CD8-positive, alpha-beta memory T cell (primary cell): ENCODE data around the gene MIF. TPM values are rescaled to one million over a fixed set of nuclear protein-coding genes. Genes with fewer than 3 reads are reported as not detected.
"Not testable (repeated sequence)": the region's sequence is repeated elsewhere in the genome, so short reads cannot be mapped to it uniquely, and the experiment has no call there.

Source experiments
- CTCF ChIA-PET: fragments of 350-600 bp; sonication (Branson Sonifier 250); formaldehyde crosslinking; loops from one replicate; lab custom pipeline; 2021; ENCODE audit warnings: antibody characterized with exemption; lab: Charles Lee
- POLR2A ChIA-PET: fragments of 350-600 bp; sonication (Branson Sonifier 250); formaldehyde crosslinking; loops from one replicate; lab custom pipeline; 2021; ENCODE audit warnings: antibody characterized with exemption; lab: Charles Lee
- DNase-seq, 5 donors: peaks; one replicate each; pipeline versions ENCODE4 v3.0.0 to v3.0.0-alpha.2; 2020 to 2022; ENCODE audit warnings: mixed read lengths in 1 of 5
- H3K27ac ChIP-seq: one replicate; pipeline ENCODE4 v1.7.0; 2013; ENCODE audit warnings: low read depth, mild to moderate bottlenecking, low read length, moderate library complexity
- H3K27me3 ChIP-seq: 2 replicates; pipeline ENCODE4 v1.7.0; 2013; ENCODE audit warnings: low read length, mild to moderate bottlenecking; ENCODE audit not compliant: insufficient read depth, poor library complexity, severe bottlenecking
- H3K36me3 ChIP-seq: 2 replicates; pipeline ENCODE4 v1.7.0; 2013; ENCODE audit warnings: mild to moderate bottlenecking, low read length, moderate library complexity; ENCODE audit not compliant: insufficient read depth
- H3K4me1 ChIP-seq: 2 replicates; pipeline ENCODE4 v1.7.0; 2013; ENCODE audit warnings: mild to moderate bottlenecking, low read length, moderate library complexity; ENCODE audit not compliant: insufficient read depth
- H3K4me3 ChIP-seq: 2 replicates; pipeline ENCODE4 v1.7.0; 2013; ENCODE audit warnings: mild to moderate bottlenecking, low read length
- H3K9me3 ChIP-seq: 2 replicates; pipeline ENCODE4 v1.7.0; 2013; ENCODE audit warnings: mild to moderate bottlenecking, low read length
- H3K27ac Mint-ChIP-seq, 8 donors: one replicate each; pipeline ENCODE4 v1.8.0; 2020 to 2021; ENCODE audit warnings: mixed read lengths in 8 of 8, mild to moderate bottlenecking in 6 of 8, inconsistent platforms in 3 of 8, moderate library complexity in 3 of 8
- H3K27me3 Mint-ChIP-seq, 2 donors: one replicate each; pipeline ENCODE4 v1.8.0; 2020 to 2021; ENCODE audit warnings: mixed read lengths in 2 of 2, mild to moderate bottlenecking in 1 of 2, moderate library complexity in 1 of 2
- H3K36me3 Mint-ChIP-seq, 3 donors: one replicate each; pipeline ENCODE4 v1.8.0; 2020 to 2021; ENCODE audit warnings: mixed read lengths in 3 of 3, inconsistent platforms in 1 of 3, mild to moderate bottlenecking in 1 of 3
- H3K4me1 Mint-ChIP-seq, 3 donors: one replicate each; pipeline ENCODE4 v1.8.0; 2020 to 2021; ENCODE audit warnings: mixed read lengths in 3 of 3, inconsistent platforms in 1 of 3, mild to moderate bottlenecking in 1 of 3
- H3K4me3 Mint-ChIP-seq, 7 donors: one replicate each; pipeline ENCODE4 v1.8.0; 2020 to 2021; ENCODE audit warnings: mixed read lengths in 7 of 7, mild to moderate bottlenecking in 6 of 7, moderate library complexity in 4 of 7, inconsistent platforms in 2 of 7
- H3K9me3 Mint-ChIP-seq, 5 donors: one replicate each; pipeline ENCODE4 v1.8.0; 2020 to 2022; ENCODE audit warnings: mixed read lengths in 5 of 5, mild to moderate bottlenecking in 3 of 5, moderate library complexity in 2 of 5, inconsistent platforms in 1 of 5
- polyA plus RNA-seq: library from polyadenylated mRNA; unstranded; fragments of 300-500 nt; fragmentation: Illumina TruSeq; gene quantifications from one replicate; pipeline ENCODE4 v1.2.3, GENCODE V29; 2021
- total RNA-seq, 2 experiments: library from RNA; stranded (reverse); gene quantifications; one replicate each; pipeline ENCODE4 v1.2.3, GENCODE V29; 2021

The MIF gene
- total and polyA plus RNA-seq, 3 experiments from 2014 or later, result 804 to 1,220 (median 830) TPM

GRCh38 chr22:23860187-23860586 is 34.0 kb upstream of the MIF start:
- H3K27me3 Mint-ChIP-seq, H3K4me3 ChIP-seq, H3K27me3 ChIP-seq, H3K36me3 ChIP-seq, H3K27ac Mint-ChIP-seq, DNase-seq, H3K9me3 Mint-ChIP-seq, H3K9me3 ChIP-seq, POLR2A ChIA-PET, H3K36me3 Mint-ChIP-seq, H3K27ac ChIP-seq: not testable (repeated sequence)
- H3K4me3 Mint-ChIP-seq, result peak overlapping the region in 1 of 7 donors; percentile 18
- H3K4me1 ChIP-seq, result peaks cover 17% of the 10 kb centered on the region
- peaks cover 14 to 24% (median 21%) of the 10 kb centered on the region in 3 donors for H3K4me1 Mint-ChIP-seq
- CTCF ChIA-PET, result interaction anchor here (2.0 to 4.8 kb wide), 2 partner anchors 12 to 34 kb away, joined by 6 to 39 read pairs; partner anchors contain the start of gene MIF

- no peaks in the 10 kb centered on the region for H3K27me3 ChIP-seq
- H3K9me3 Mint-ChIP-seq, result no peaks in the 10 kb centered on the region
- POLR2A ChIA-PET, result no interaction called here
- CTCF ChIA-PET, result interaction anchor here (1.2 to 2.0 kb wide), 3 partner anchors 11 to 32 kb away, joined by 4 to 6 read pairs (median 5); partner anchors contain the start of gene MIF
- H3K36me3 Mint-ChIP-seq, result peaks cover 9 to 14% (median 12%) of the 10 kb centered on the region in 3 donors
- peak overlapping the region in 1 of 7 donors; percentile 55 for H3K4me3 Mint-ChIP-seq
- no peaks in the 10 kb centered on the region for H3K27me3 Mint-ChIP-seq
- H3K27ac Mint-ChIP-seq, result peak overlapping the region in 3 of 8 donors; percentile 21 to 33 (median 24)
- peaks cover 13% of the 10 kb centered on the region for H3K4me1 ChIP-seq
- no peak for DNase-seq
- H3K9me3 ChIP-seq, result no peaks in the 10 kb centered on the region
- peaks cover 12 to 18% (median 16%) of the 10 kb centered on the region in 3 donors for H3K4me1 Mint-ChIP-seq
- H3K36me3 ChIP-seq, result no peaks in the 10 kb centered on the region
- no peak overlapping the region for H3K27ac ChIP-seq
- H3K4me3 ChIP-seq, result no peak overlapping the region
Observed at GRCh38 chr22:23862103-23862502, 32.1 kb upstream of the MIF start.

- H3K27ac ChIP-seq, H3K4me3 ChIP-seq, H3K9me3 Mint-ChIP-seq, H3K27ac Mint-ChIP-seq, H3K27me3 Mint-ChIP-seq, POLR2A ChIA-PET, H3K9me3 ChIP-seq, H3K4me1 ChIP-seq, H3K4me3 Mint-ChIP-seq, H3K4me1 Mint-ChIP-seq, DNase-seq, H3K36me3 ChIP-seq, H3K27me3 ChIP-seq: not testable (repeated sequence)
- CTCF ChIA-PET, result interaction anchor here (2.1 kb wide), 1 partner anchor 15 kb away, joined by 13 read pairs; no protein-coding TSS in a partner anchor
- H3K36me3 Mint-ChIP-seq, result peaks cover 9 to 27% (median 21%) of the 10 kb centered on the region in 3 donors
Observed at GRCh38 chr22:23864499-23865154, 29.6 kb upstream of the MIF start.

GRCh38 chr22:23868580-23868979 is 25.6 kb upstream of the MIF start:
- ChIA-PET POLR2A (no interaction called here), CTCF (interaction anchor here (0.8 to 1.5 kb wide), 3 partner anchors 11 to 25 kb away, joined by 3 to 5 read pairs (median 3); partner anchors contain the start of genes MIF and SLC2A11)
- H3K4me1 ChIP-seq, result no peaks in the 10 kb centered on the region
- H3K27me3 ChIP-seq, result no peaks in the 10 kb centered on the region
- H3K27me3 Mint-ChIP-seq, result no peaks in the 10 kb centered on the region
- H3K27ac Mint-ChIP-seq, result no peak overlapping the region
- no peak for DNase-seq
- no peaks in the 10 kb centered on the region for H3K9me3 Mint-ChIP-seq
- no peaks in the 10 kb centered on the region for H3K4me1 Mint-ChIP-seq
- H3K4me3 Mint-ChIP-seq, result no peak overlapping the region
- H3K9me3 ChIP-seq, result no peaks in the 10 kb centered on the region
- H3K4me3 ChIP-seq, result no peak overlapping the region
- H3K36me3 Mint-ChIP-seq, result peaks cover 9 to 35% (median 14%) of the 10 kb centered on the region in 3 donors
- H3K36me3 ChIP-seq, result peaks cover 6% of the 10 kb centered on the region
- H3K27ac ChIP-seq, result no peak overlapping the region

GRCh38 chr22:23874871-23875270 is 19.3 kb upstream of the MIF start:
- no peaks in the 10 kb centered on the region for H3K27me3 Mint-ChIP-seq
- Histone ChIP-seq H3K36me3 (peaks cover 3% of the 10 kb centered on the region), H3K27me3 (no peaks in the 10 kb centered on the region), H3K9me3 (no peaks in the 10 kb centered on the region), H3K27ac (no peak overlapping the region), H3K4me1 (no peaks in the 10 kb centered on the region), H3K4me3 (no peak overlapping the region)
- ChIA-PET CTCF (interaction anchor here (1.7 kb wide), 1 partner anchor 25 kb away, joined by 4 read pairs; no protein-coding TSS in a partner anchor), POLR2A (no interaction called here)
- H3K27ac Mint-ChIP-seq, result peak overlapping the region in 1 of 8 donors; percentile 54
- H3K4me1 Mint-ChIP-seq, result no peaks in the 10 kb centered on the region
- H3K9me3 Mint-ChIP-seq, result no peaks in the 10 kb centered on the region
- DNase-seq, result no peak
- H3K4me3 Mint-ChIP-seq, result no peak overlapping the region
- peaks cover 10 to 42% (median 20%) of the 10 kb centered on the region in 3 donors for H3K36me3 Mint-ChIP-seq

- DNase-seq, result no peak
- ChIA-PET POLR2A (no interaction called here), CTCF (no interaction called here)
- peaks cover 6 to 38% (median 21%) of the 10 kb centered on the region in 3 donors for H3K36me3 Mint-ChIP-seq
- Histone ChIP-seq H3K27ac (no peak overlapping the region), H3K4me3 (no peak overlapping the region), H3K4me1 (no peaks in the 10 kb centered on the region), H3K36me3 (no peaks in the 10 kb centered on the region), H3K27me3 (no peaks in the 10 kb centered on the region), H3K9me3 (no peaks in the 10 kb centered on the region)
- no peaks in the 10 kb centered on the region for H3K9me3 Mint-ChIP-seq
- H3K27me3 Mint-ChIP-seq, result no peaks in the 10 kb centered on the region
- no peak overlapping the region for H3K4me3 Mint-ChIP-seq
- H3K27ac Mint-ChIP-seq, result peak overlapping the region in 1 of 8 donors; percentile 29
- no peaks in the 10 kb centered on the region for H3K4me1 Mint-ChIP-seq
Observed at GRCh38 chr22:23875801-23876200, 18.4 kb upstream of the MIF start.

GRCh38 chr22:23877566-23877965 is 16.6 kb upstream of the MIF start:
- Histone ChIP-seq H3K4me1 (no peaks in the 10 kb centered on the region), H3K4me3 (no peak overlapping the region), H3K9me3 (no peaks in the 10 kb centered on the region), H3K27ac (no peak overlapping the region), H3K27me3 (no peaks in the 10 kb centered on the region), H3K36me3 (no peaks in the 10 kb centered on the region)
- Mint-ChIP-seq H3K4me1 (no peaks in the 10 kb centered on the region), H3K27ac (peak overlapping the region in 1 of 8 donors; percentile 51), H3K36me3 (peaks cover 6 to 45% (median 27%) of the 10 kb centered on the region in 3 donors), H3K27me3 (no peaks in the 10 kb centered on the region), H3K9me3 (no peaks in the 10 kb centered on the region), H3K4me3 (no peak overlapping the region)
- ChIA-PET CTCF (no interaction called here), POLR2A (no interaction called here)
- no peak for DNase-seq

- Mint-ChIP-seq H3K9me3 (no peaks in the 10 kb centered on the region), H3K27ac (no peak overlapping the region), H3K4me1 (no peaks in the 10 kb centered on the region), H3K27me3 (no peaks in the 10 kb centered on the region), H3K4me3 (no peak overlapping the region), H3K36me3 (peaks cover 6 to 45% (median 27%) of the 10 kb centered on the region in 3 donors)
- ChIA-PET POLR2A (no interaction called here), CTCF (no interaction called here)
- H3K4me3 ChIP-seq, result no peak overlapping the region
- no peak for DNase-seq
- no peak overlapping the region for H3K27ac ChIP-seq
- no peaks in the 10 kb centered on the region for H3K4me1 ChIP-seq
- H3K9me3 ChIP-seq, result no peaks in the 10 kb centered on the region
- no peaks in the 10 kb centered on the region for H3K36me3 ChIP-seq
- H3K27me3 ChIP-seq, result no peaks in the 10 kb centered on the region
Observed at GRCh38 chr22:23878219-23878618, 16.0 kb upstream of the MIF start.
